Fibroblast of villous mesenchyme (primary cell): Measurements from ENCODE around the gene RICTOR. TPM values are rescaled to one million over a fixed set of nuclear protein-coding genes. Genes with fewer than 3 reads are reported as not detected.

Experiments
- DNase-seq: peaks from one replicate; pipeline ENCODE4 v3.0.0-alpha.2; 2010; ENCODE audit warnings: low read depth
- H3K4me3 ChIP-seq: 2 replicates; pipeline ENCODE4 v1.5.1; 2011; ENCODE audit warnings: low read depth, mild to moderate bottlenecking, low read length
- CTCF ChIP-seq: IDR thresholded peaks from 2 replicates; pipeline ENCODE4 v1.5.1; 2012; ENCODE audit warnings: low read depth, mild to moderate bottlenecking, low read length; ENCODE audit not compliant: insufficient read depth
- total RNA-seq: library from RNA; depleted of rRNA; stranded (reverse); fragments of >200 nt; gene quantifications from 2 replicates; pipeline ENCODE4 v1.2.3, GENCODE V29; 2012

Gene RICTOR
- total RNA-seq, 1 donor: 50.1 TPM

- H3K4me3 ChIP-seq: no peak overlapping the region
- no peak for DNase-seq
- TF ChIP-seq CTCF: no peak
These were observed 120.7 kb downstream of the RICTOR start for GRCh38 chr5:38953426-38954012.

- H3K4me3 ChIP-seq: no peak overlapping the region
- no peak for TF ChIP-seq CTCF
- peak; percentile 50 for DNase-seq
These were observed 125.7 kb downstream of the RICTOR start for GRCh38 chr5:38948501-38948900.

GRCh38 chr5:38944282-38944681, 129.9 kb downstream of the RICTOR start:
- DNase-seq: no peak
- no peak overlapping the region for H3K4me3 ChIP-seq
- no peak for TF ChIP-seq CTCF

GRCh38 chr5:38941912-38942311, 132.3 kb downstream of the RICTOR start:
- no peak for TF ChIP-seq CTCF
- H3K4me3 ChIP-seq: no peak overlapping the region
- no peak for DNase-seq

- DNase-seq: no peak
- no peak for TF ChIP-seq CTCF
- no peak overlapping the region for H3K4me3 ChIP-seq
These were observed 133.9 kb downstream of the RICTOR start for GRCh38 chr5:38940230-38940858.

GRCh38 chr5:38938973-38939372, 135.2 kb downstream of the RICTOR start:
- TF ChIP-seq CTCF: no peak
- no peak overlapping the region for H3K4me3 ChIP-seq
- no peak for DNase-seq

GRCh38 chr5:38938424-38938823, 135.8 kb downstream of the RICTOR start:
- H3K4me3 ChIP-seq: no peak overlapping the region
- peak; percentile 11 for DNase-seq
- no peak for TF ChIP-seq CTCF
